GM12878 (cell line): ENCODE data around the gene UBXN4. TPM values are rescaled to one million over a fixed set of nuclear protein-coding genes. Genes with fewer than 3 reads are reported as not detected.

Source experiments
- ATAC-seq: fragments of 200-7000 bp; cut with Tn5 transposase; 3 replicates; pipeline ENCODE4 v1.9.1; 2020; ENCODE audit warnings: mild to moderate bottlenecking, moderate library complexity
- BruUV-seq: library from RNA; stranded (reverse); fragments of 400-500 nt; replicated peaks from 2 replicates; lab custom pipeline; 2021; lab: Mats Ljungman, UMichigan
- CTCF ChIA-PET: fragments of 300-600 bp; sonication (Branson Sonifier 250); formaldehyde crosslinking; extraction: SDS; loops from one replicate; lab custom pipeline; 2021; ENCODE audit warnings: inconsistent platforms; lab: Yijun Ruan, JAX
- POLR2A ChIA-PET: fragments of 350-600 bp; formaldehyde crosslinking; extraction: SDS; loops from one replicate; lab custom pipeline; 2021; ENCODE audit warnings: inconsistent platforms; lab: Charles Lee
- RAD21 ChIA-PET: fragments of 300-600 bp; sonication (Branson Sonifier 250); formaldehyde crosslinking; loops from one replicate; lab custom pipeline; 2023; ENCODE audit warnings: antibody characterized with exemption; ENCODE audit not compliant: unreplicated experiment; lab: Charles Lee
- SMC1A ChIA-PET: fragments of 300-600 bp; sonication (Branson Sonifier 250); formaldehyde crosslinking; loops from one replicate; lab custom pipeline; 2023; ENCODE audit not compliant: unreplicated experiment, uncharacterized antibody; lab: Charles Lee
- DNase-seq: peaks from one replicate; pipeline ENCODE4 v3.0.0-alpha.2; 2011; ENCODE audit warnings: low read depth, low spot score
- FAIRE-seq: peaks from 3 replicates; lab custom pipeline; 2011; peaks lifted over from hg19 to GRCh38; lab: Jason Lieb, UNC
- H2AFZ ChIP-seq: 2 replicates; pipeline ENCODE4 v1.6.0; 2011; ENCODE audit warnings: low read depth, low read length, control low read depth; ENCODE audit not compliant: control insufficient read depth
- H3K27ac ChIP-seq: 2 replicates; pipeline ENCODE4 v1.5.1; 2011; ENCODE audit warnings: control low read depth; ENCODE audit not compliant: control insufficient read depth, insufficient read depth
- H3K27me3 ChIP-seq, 2 experiments: replicated peaks in 1 of 2; 2 replicates each; pipeline versions ENCODE4 v1.6.0 to v1.6.1; 2011; ENCODE audit warnings: low read length in 1 of 2; ENCODE audit not compliant: control insufficient read depth in 2 of 2, insufficient read depth in 2 of 2
- H3K36me3 ChIP-seq, 2 experiments: 2 replicates each; pipeline ENCODE4 v1.5.1; 2011; ENCODE audit warnings: low read length in 1 of 2; ENCODE audit not compliant: control insufficient read depth in 2 of 2, insufficient read depth in 2 of 2
- H3K4me1 ChIP-seq: 2 replicates; pipeline ENCODE4 v1.6.1; 2011; ENCODE audit warnings: mild to moderate bottlenecking, low read length, moderate library complexity, mixed read lengths; ENCODE audit not compliant: control insufficient read depth, insufficient read depth
- H3K4me2 ChIP-seq: 2 replicates; pipeline ENCODE4 v1.6.0; 2011; ENCODE audit warnings: control low read depth; ENCODE audit not compliant: control insufficient read depth, insufficient read depth
- H3K4me3 ChIP-seq: fragments of 200-600 bp; sonication (generic); 2 replicates; pipeline ENCODE4 v1.5.1; 2016
- H3K79me2 ChIP-seq: 2 replicates; pipeline ENCODE4 v1.6.0; 2011; ENCODE audit warnings: low read length; ENCODE audit not compliant: control insufficient read depth, insufficient read depth
- H3K9ac ChIP-seq: 2 replicates; pipeline ENCODE4 v1.8.0; 2011; ENCODE audit warnings: low read length, control low read depth, mixed read lengths; ENCODE audit not compliant: control insufficient read depth, insufficient read depth
- H3K9me3 ChIP-seq: replicated peaks from 3 replicates; pipeline ENCODE4 v1.5.1; 2011; ENCODE audit warnings: mild to moderate bottlenecking, low read length; ENCODE audit not compliant: control insufficient read depth, insufficient read depth
- H4K20me1 ChIP-seq: 2 replicates; pipeline ENCODE4 v1.6.0; 2011; ENCODE audit not compliant: control insufficient read depth, insufficient read depth
- EED ChIP-seq: sonication (generic); IDR thresholded peaks from 2 replicates; pipeline ENCODE4 v1.6.1; 2016; ENCODE audit warnings: antibody characterized with exemption, low read depth
- NR2C1 ChIP-seq: fragments of 450-650 bp; IDR thresholded peaks from 2 replicates; pipeline ENCODE4 v1.6.1; 2017; ENCODE audit warnings: antibody characterized with exemption, mild to moderate bottlenecking, moderate library complexity
- NR2C2 ChIP-seq: IDR thresholded peaks from 2 replicates; pipeline ENCODE4 v1.6.1; 2011; ENCODE audit warnings: borderline replicate concordance, low read depth; ENCODE audit not compliant: control insufficient read depth, insufficient read length
- RAD21 ChIP-seq: IDR thresholded peaks from 2 replicates; pipeline ENCODE4 v1.6.1; 2011; ENCODE audit warnings: mild to moderate bottlenecking, low read depth, low read length, moderate library complexity; ENCODE audit not compliant: insufficient read depth
- SMC3 ChIP-seq: IDR thresholded peaks from 2 replicates; pipeline ENCODE4 v1.6.1; 2011; ENCODE audit warnings: low read length, improper control_type of control experiment, borderline replicate concordance
- SREBF2 ChIP-seq: IDR thresholded peaks from 2 replicates; pipeline ENCODE4 v1.6.1; 2012; ENCODE audit warnings: mild to moderate bottlenecking, low read length
- WGBS: methylation state at CpG from one replicate; pipeline ENCODE4 v1.1.6; 2016; ENCODE audit warnings: low lambda C conversion rate; ENCODE audit not compliant: insufficient replicate concordance, insufficient coverage; ENCODE audit errors: missing lambda C conversion rate; 5-methylcytosine and 5-hydroxymethylcytosine counted together
- in situ Hi-C: fragments of 300-500 bp; cut with MboI; formaldehyde crosslinking; loops from 9 replicates; pipeline ENCODE4 v1.14.3; 2018; ENCODE audit warnings: mixed read lengths
- intact Hi-C: fragments of 100-400 bp; cut with micrococcal nuclease; formaldehyde crosslinking; loops from one replicate; pipeline ENCODE4 v1.14.2; 2022; ENCODE audit not compliant: unreplicated experiment
- polyA plus RNA-seq, 11 experiments: library from polyadenylated mRNA; depleted of rRNA in 4 of 11; unstranded in 6 of 11; stranded (reverse) in 5 of 11; fragments of >200 nt; fragmentation: Nextera tagmentation in 4 of 11; fragmentation: Illumina TruSeq in 1 of 11; extraction: Ambion mirVana in 4 of 11; extraction: Trizol in 1 of 11; gene quantifications; 1 replicate in 1 of 11; 2 replicates in 10 of 11; pipeline versions ENCODE4 v1.2.1 to v1.2.3, GENCODE V29; 2011 to 2016; ENCODE audit warnings: inconsistent platforms in 2 of 11, missing spikeins in 2 of 11, low read depth in 1 of 11
- total RNA-seq, 4 experiments: library from RNA; depleted of rRNA in 3 of 4; stranded (reverse); fragments of >200 nt in 3 of 4; fragmentation: Illumina TruSeq in 1 of 4; extraction: Trizol in 1 of 4; gene quantifications; 2 replicates each; pipeline versions ENCODE4 v1.2.1 to v1.2.3, GENCODE V29; 2013 to 2021
- TF ChIP-seq, protein P1 (sequence below): fragments of 450-650 bp; formaldehyde crosslinking; IDR thresholded peaks from 2 replicates; pipeline ENCODE4 v1.5.0; 2022; ENCODE audit warnings: mild to moderate bottlenecking, missing genetic modification characterization
- TF ChIP-seq, protein P2 (sequence below), 3 experiments: IDR thresholded peaks in 2 of 3; conservative IDR thresholded peaks in 1 of 3; 2 replicates each; pipeline ENCODE4 v1.5.1; 2011; ENCODE audit warnings: low read depth in 3 of 3, low read length in 3 of 3, mild to moderate bottlenecking in 3 of 3, control low read depth in 2 of 3, moderate library complexity in 2 of 3, inconsistent platforms in 1 of 3, mixed read lengths in 1 of 3; ENCODE audit not compliant: control insufficient read depth in 2 of 3, insufficient read depth in 1 of 3; ENCODE audit errors: extremely low read depth in 1 of 3
- TF ChIP-seq, protein P3 (sequence below): fragments of 450-650 bp; IDR thresholded peaks from 2 replicates; pipeline ENCODE4 v1.6.1; 2017; ENCODE audit warnings: borderline replicate concordance
- TF ChIP-seq, protein P4 (sequence below): IDR thresholded peaks from 2 replicates; pipeline ENCODE4 v1.6.1; 2012; ENCODE audit warnings: low read depth, low read length, improper control_type of control experiment
- TF ChIP-seq, protein P5 (sequence below): fragments of 450-650 bp; IDR thresholded peaks from 2 replicates; pipeline ENCODE4 v1.6.1; 2018; ENCODE audit warnings: mild to moderate bottlenecking, low read depth, moderate library complexity; ENCODE audit not compliant: partially characterized antibody

Gene UBXN4
- total and polyA plus RNA-seq, 10 of the 15 experiments (the other 5 are each of a cell fraction or from before 2014, with no cell fraction given): 52.6 to 133 (median 71.9) TPM

DNA sequence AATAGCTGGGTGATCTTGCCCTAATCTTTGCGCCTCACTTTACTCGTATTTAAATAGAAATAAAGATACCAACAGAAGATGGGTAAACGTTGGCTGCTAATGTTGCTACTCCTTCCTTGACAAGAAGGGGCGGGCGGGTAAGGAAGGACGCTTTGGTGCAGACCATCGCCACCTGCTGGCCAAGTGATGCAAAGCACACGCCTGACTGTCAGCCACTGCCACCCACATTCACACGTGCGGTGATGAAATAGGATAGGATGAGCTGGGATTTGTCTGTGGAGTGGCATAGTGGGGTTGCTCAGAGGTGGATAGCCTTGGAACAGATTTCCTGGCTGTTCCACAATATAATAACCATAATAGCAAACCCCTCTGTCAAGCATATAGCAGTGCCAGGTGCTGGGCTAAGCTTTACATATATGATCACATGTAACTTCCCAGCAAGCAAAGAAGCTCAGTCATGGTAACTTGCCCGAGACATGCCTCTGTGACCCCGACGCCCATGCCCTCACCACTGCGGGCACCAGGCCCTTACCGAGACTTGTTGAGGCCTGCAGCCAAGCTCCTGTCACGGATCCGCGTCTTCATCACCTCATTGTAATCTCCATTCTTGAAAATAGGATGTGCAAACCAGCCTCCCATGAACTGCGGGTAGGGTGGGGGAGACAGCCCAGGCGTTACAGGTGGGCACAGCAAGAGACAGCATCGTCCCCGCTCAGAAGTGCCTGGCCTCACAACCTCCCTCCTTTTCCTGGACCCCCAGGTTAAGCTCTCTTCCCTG is 56.0 kb downstream of the UBXN4 start:
- Histone ChIP-seq H3K9ac (no peak overlapping the region), H2AFZ (no peak overlapping the region; the same call in 1 of the 2 replicates), H3K9me3 (peaks cover 5% of the 10 kb centered on the region; the same call in 2 of the 3 replicates), H3K36me3 (no peaks in the 10 kb centered on the region), H3K4me3 (no peak overlapping the region), H3K4me1 (peaks cover 11% of the 10 kb centered on the region), H3K4me2 (no peak overlapping the region), H3K79me2 (no peaks in the 10 kb centered on the region), H3K27ac (no peak overlapping the region), H3K27me3 (no peaks in the 10 kb centered on the region), H4K20me1 (no peaks in the 10 kb centered on the region)
- in situ Hi-C loops: no loop called here
- FAIRE-seq (peak; percentile 93), ATAC-seq (peak; percentile 89), DNase-seq (peak; percentile 36)
- POLR2A ChIA-PET: interaction anchor here (1.4 kb wide), 1 partner anchor 55 kb away, joined by 5 read pairs; no protein-coding TSS in a partner anchor
- SMC1A ChIA-PET: interaction anchor here (0.6 to 3.2 kb wide), 21 partner anchors 10 to 796 kb away, joined by 3 to 20 read pairs (median 3); no protein-coding TSS in a partner anchor
- 31% methylated on average over 22 of the region's 22 CpGs for WGBS
- CTCF ChIA-PET: interaction anchor here (0.6 to 5.8 kb wide), 60 partner anchors 10 to 832 kb away, joined by 3 to 46 read pairs (median 4); partner anchors contain the start of genes MCM6 and UBXN4
- BruUV-seq: no TSS peak
- intact Hi-C loops: loop anchor here (2.0 to 5.0 kb wide), 3 partner anchors 325 to 795 kb away; no protein-coding TSS in a partner anchor
- RAD21 ChIA-PET: interaction anchor here (0.7 to 2.4 kb wide), 15 partner anchors 9 to 809 kb away, joined by 3 to 16 read pairs (median 3); no protein-coding TSS in a partner anchor
- TF ChIP-seq, protein P1, sequence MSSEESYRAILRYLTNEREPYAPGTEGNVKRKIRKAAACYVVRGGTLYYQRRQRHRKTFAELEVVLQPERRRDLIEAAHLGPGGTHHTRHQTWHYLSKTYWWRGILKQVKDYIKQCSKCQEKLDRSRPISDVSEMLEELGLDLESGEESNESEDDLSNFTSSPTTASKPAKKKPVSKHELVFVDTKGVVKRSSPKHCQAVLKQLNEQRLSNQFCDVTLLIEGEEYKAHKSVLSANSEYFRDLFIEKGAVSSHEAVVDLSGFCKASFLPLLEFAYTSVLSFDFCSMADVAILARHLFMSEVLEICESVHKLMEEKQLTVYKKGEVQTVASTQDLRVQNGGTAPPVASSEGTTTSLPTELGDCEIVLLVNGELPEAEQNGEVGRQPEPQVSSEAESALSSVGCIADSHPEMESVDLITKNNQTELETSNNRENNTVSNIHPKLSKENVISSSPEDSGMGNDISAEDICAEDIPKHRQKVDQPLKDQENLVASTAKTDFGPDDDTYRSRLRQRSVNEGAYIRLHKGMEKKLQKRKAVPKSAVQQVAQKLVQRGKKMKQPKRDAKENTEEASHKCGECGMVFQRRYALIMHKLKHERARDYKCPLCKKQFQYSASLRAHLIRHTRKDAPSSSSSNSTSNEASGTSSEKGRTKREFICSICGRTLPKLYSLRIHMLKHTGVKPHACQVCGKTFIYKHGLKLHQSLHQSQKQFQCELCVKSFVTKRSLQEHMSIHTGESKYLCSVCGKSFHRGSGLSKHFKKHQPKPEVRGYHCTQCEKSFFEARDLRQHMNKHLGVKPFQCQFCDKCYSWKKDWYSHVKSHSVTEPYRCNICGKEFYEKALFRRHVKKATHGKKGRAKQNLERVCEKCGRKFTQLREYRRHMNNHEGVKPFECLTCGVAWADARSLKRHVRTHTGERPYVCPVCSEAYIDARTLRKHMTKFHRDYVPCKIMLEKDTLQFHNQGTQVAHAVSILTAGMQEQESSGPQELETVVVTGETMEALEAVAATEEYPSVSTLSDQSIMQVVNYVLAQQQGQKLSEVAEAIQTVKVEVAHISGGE: no peak
- TF ChIP-seq, protein P2, sequence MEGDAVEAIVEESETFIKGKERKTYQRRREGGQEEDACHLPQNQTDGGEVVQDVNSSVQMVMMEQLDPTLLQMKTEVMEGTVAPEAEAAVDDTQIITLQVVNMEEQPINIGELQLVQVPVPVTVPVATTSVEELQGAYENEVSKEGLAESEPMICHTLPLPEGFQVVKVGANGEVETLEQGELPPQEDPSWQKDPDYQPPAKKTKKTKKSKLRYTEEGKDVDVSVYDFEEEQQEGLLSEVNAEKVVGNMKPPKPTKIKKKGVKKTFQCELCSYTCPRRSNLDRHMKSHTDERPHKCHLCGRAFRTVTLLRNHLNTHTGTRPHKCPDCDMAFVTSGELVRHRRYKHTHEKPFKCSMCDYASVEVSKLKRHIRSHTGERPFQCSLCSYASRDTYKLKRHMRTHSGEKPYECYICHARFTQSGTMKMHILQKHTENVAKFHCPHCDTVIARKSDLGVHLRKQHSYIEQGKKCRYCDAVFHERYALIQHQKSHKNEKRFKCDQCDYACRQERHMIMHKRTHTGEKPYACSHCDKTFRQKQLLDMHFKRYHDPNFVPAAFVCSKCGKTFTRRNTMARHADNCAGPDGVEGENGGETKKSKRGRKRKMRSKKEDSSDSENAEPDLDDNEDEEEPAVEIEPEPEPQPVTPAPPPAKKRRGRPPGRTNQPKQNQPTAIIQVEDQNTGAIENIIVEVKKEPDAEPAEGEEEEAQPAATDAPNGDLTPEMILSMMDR (IDR thresholded peaks at IDR 0.05 in 2 of 3, conservative IDR thresholded peaks at IDR 0.05 in 1 of 3; ENCODE audit: control insufficient read depth in 2 of 3, extremely low read depth in 1 of 3, insufficient read depth in 1 of 3, low read depth in 3 of 3, low read length in 3 of 3): peak; percentile 94 to 95 (median 94)
- TF ChIP-seq SREBF2: no peak
- TF ChIP-seq SMC3: peak; percentile 66
- TF ChIP-seq RAD21: peak; percentile 52
- TF ChIP-seq, protein P3, sequence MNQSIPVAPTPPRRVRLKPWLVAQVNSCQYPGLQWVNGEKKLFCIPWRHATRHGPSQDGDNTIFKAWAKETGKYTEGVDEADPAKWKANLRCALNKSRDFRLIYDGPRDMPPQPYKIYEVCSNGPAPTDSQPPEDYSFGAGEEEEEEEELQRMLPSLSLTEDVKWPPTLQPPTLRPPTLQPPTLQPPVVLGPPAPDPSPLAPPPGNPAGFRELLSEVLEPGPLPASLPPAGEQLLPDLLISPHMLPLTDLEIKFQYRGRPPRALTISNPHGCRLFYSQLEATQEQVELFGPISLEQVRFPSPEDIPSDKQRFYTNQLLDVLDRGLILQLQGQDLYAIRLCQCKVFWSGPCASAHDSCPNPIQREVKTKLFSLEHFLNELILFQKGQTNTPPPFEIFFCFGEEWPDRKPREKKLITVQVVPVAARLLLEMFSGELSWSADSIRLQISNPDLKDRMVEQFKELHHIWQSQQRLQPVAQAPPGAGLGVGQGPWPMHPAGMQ: no peak
- no peak for TF ChIP-seq NR2C2
- TF ChIP-seq EED: 0 out of 2 replicates have a peak, but pooled peaks have one; percentile 19
- TF ChIP-seq, protein P4, sequence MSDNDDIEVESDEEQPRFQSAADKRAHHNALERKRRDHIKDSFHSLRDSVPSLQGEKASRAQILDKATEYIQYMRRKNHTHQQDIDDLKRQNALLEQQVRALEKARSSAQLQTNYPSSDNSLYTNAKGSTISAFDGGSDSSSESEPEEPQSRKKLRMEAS: 0 out of 2 replicates have a peak, but pooled peaks have one; percentile 26
- TF ChIP-seq, protein P5, sequence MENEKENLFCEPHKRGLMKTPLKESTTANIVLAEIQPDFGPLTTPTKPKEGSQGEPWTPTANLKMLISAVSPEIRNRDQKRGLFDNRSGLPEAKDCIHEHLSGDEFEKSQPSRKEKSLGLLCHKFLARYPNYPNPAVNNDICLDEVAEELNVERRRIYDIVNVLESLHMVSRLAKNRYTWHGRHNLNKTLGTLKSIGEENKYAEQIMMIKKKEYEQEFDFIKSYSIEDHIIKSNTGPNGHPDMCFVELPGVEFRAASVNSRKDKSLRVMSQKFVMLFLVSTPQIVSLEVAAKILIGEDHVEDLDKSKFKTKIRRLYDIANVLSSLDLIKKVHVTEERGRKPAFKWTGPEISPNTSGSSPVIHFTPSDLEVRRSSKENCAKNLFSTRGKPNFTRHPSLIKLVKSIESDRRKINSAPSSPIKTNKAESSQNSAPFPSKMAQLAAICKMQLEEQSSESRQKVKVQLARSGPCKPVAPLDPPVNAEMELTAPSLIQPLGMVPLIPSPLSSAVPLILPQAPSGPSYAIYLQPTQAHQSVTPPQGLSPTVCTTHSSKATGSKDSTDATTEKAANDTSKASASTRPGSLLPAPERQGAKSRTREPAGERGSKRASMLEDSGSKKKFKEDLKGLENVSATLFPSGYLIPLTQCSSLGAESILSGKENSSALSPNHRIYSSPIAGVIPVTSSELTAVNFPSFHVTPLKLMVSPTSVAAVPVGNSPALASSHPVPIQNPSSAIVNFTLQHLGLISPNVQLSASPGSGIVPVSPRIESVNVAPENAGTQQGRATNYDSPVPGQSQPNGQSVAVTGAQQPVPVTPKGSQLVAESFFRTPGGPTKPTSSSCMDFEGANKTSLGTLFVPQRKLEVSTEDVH: no peak
- TF ChIP-seq NR2C1: no peak
